HCT116 (cell line): ENCODE data around the gene COL4A1. TPM values are rescaled to one million over a fixed set of nuclear protein-coding genes. Genes with fewer than 3 reads are reported as not detected.

Experiments used
- ATAC-seq: fragments of 200-7000 bp; cut with Tn5 transposase; 2 replicates; pipeline ENCODE4 v1.9.1; 2020; ENCODE audit warnings: mild to moderate bottlenecking, moderate library complexity
- BruUV-seq: library from RNA; stranded (reverse); fragments of 400-500 nt; replicated peaks from 2 replicates; lab custom pipeline; 2021; lab: Mats Ljungman, UMichigan
- CTCF ChIA-PET: fragments of 300-600 bp; sonication (Branson Sonifier 250); formaldehyde crosslinking; loops from one replicate; lab custom pipeline; 2021; ENCODE audit warnings: antibody characterized with exemption; lab: Charles Lee
- POLR2A ChIA-PET: fragments of 300-600, 350-600 bp; sonication (Branson Sonifier 250); formaldehyde crosslinking; loops from one replicate; lab custom pipeline; 2021; ENCODE audit warnings: antibody characterized with exemption; lab: Charles Lee
- RAD21 ChIA-PET, 2 experiments: fragments of 300-600 bp; sonication (Branson Sonifier 250); formaldehyde crosslinking; loops; one replicate each; lab custom pipeline; 2023; ENCODE audit warnings: low total read pairs in 2 of 2; ENCODE audit not compliant: uncharacterized antibody in 2 of 2, unreplicated experiment in 2 of 2, low non-redundant PET in 1 of 2; lab: Charles Lee
- DNase-seq: peaks from one replicate; pipeline ENCODE4 v3.0.0-alpha.2; 2010; ENCODE audit warnings: low read depth, low spot score
- H2AFZ ChIP-seq: fragments of 200-600 bp; shearing (Covaris generic), sonication (generic); 2 replicates; pipeline ENCODE4 v1.6.1; 2017; ENCODE audit warnings: low read depth, mixed run types, mixed read lengths, antibody characterized with exemption, low read length; ENCODE audit not compliant: poor library complexity, severe bottlenecking
- H3K27ac ChIP-seq: 2 replicates; pipeline ENCODE4 v1.5.1; 2012; ENCODE audit warnings: low read depth, low read length
- H3K27me3 ChIP-seq: fragments of 200-600 bp; sonication (generic); 2 replicates; pipeline ENCODE4 v1.6.1; 2016; ENCODE audit warnings: mixed run types, low read length, mixed read lengths; ENCODE audit not compliant: insufficient read depth
- H3K36me3 ChIP-seq, 2 experiments: fragments of 200-500 bp in 1 of 2; fragments of 200-600 bp in 1 of 2; sonication (Bioruptor generic) in 1 of 2; sonication (generic) in 1 of 2; 2 replicates each; pipeline versions ENCODE4 v1.5.1 to v1.6.1; 2014 to 2016; ENCODE audit warnings: low read length in 2 of 2, inconsistent platforms in 1 of 2, mixed read lengths in 1 of 2, mixed run types in 1 of 2; ENCODE audit not compliant: insufficient read depth in 2 of 2, control insufficient read depth in 1 of 2
- H3K4me1 ChIP-seq, 2 experiments: fragments of 200-600 bp in 1 of 2; sonication (generic) in 1 of 2; 2 replicates each; pipeline versions ENCODE4 v1.5.1 to v1.6.1; 2012 to 2017; ENCODE audit warnings: low read length in 2 of 2, inconsistent platforms in 1 of 2, mild to moderate bottlenecking in 1 of 2, mixed read lengths in 1 of 2, mixed run types in 1 of 2, moderate library complexity in 1 of 2; ENCODE audit not compliant: insufficient read depth in 2 of 2, control insufficient read depth in 1 of 2
- H3K4me2 ChIP-seq: fragments of 200-600 bp; sonication (generic); 2 replicates; pipeline ENCODE4 v1.6.1; 2017; ENCODE audit warnings: mixed run types, low read length, mixed read lengths
- H3K4me3 ChIP-seq, 2 experiments: fragments of 200-600 bp in 1 of 2; sonication (generic) in 1 of 2; replicated peaks in 1 of 2; 2 replicates each; pipeline ENCODE4 v1.5.1; 2011 to 2016; ENCODE audit warnings: low read length in 2 of 2, control low read depth in 1 of 2, low read depth in 1 of 2, mild to moderate bottlenecking in 1 of 2, mixed read lengths in 1 of 2, mixed run types in 1 of 2
- H3K79me2 ChIP-seq: fragments of 200-600 bp; sonication (generic); 2 replicates; pipeline ENCODE4 v1.6.1; 2017; ENCODE audit warnings: mild to moderate bottlenecking, mixed run types, low read length, moderate library complexity, mixed read lengths; ENCODE audit not compliant: insufficient read depth
- H3K9ac ChIP-seq: fragments of 200-600 bp; sonication (generic); 2 replicates; pipeline ENCODE4 v1.6.1; 2016; ENCODE audit warnings: low read length, mixed read lengths
- H3K9me2 ChIP-seq: fragments of 200-600 bp; sonication (generic), shearing (Covaris generic); 2 replicates; pipeline ENCODE4 v1.6.1; 2017; ENCODE audit warnings: mixed run types, mild to moderate bottlenecking, moderate library complexity; ENCODE audit not compliant: insufficient read depth
- H3K9me3 ChIP-seq, 2 experiments: fragments of 200-500 bp in 1 of 2; fragments of 200-600 bp in 1 of 2; sonication (Bioruptor generic) in 1 of 2; sonication (generic) in 1 of 2; 2 replicates each; pipeline ENCODE4 v1.6.1; 2014 to 2017; ENCODE audit warnings: low read length in 2 of 2, mixed read lengths in 2 of 2, inconsistent platforms in 1 of 2, low read depth in 1 of 2, mild to moderate bottlenecking in 1 of 2, mixed run types in 1 of 2, moderate library complexity in 1 of 2; ENCODE audit not compliant: control insufficient read depth in 1 of 2, insufficient read depth in 1 of 2
- H4K20me1 ChIP-seq: fragments of 200-600 bp; sonication (generic), shearing (Covaris generic); 2 replicates; pipeline ENCODE4 v1.6.1; 2017; ENCODE audit warnings: mixed run types, mild to moderate bottlenecking, moderate library complexity; ENCODE audit not compliant: insufficient read depth
- EGR1 ChIP-seq: IDR thresholded peaks from 2 replicates; pipeline ENCODE4 v1.6.1; 2012; ENCODE audit warnings: low read depth
- FOSL1 ChIP-seq: IDR thresholded peaks from 2 replicates; pipeline ENCODE4 v1.6.1; 2012; ENCODE audit warnings: low read depth
- MAX ChIP-seq: IDR thresholded peaks from 2 replicates; pipeline ENCODE4 v1.6.1; 2012
- REST ChIP-seq: IDR thresholded peaks from 2 replicates; pipeline ENCODE4 v1.6.1; 2012; ENCODE audit warnings: low read depth
- SIN3A ChIP-seq: IDR thresholded peaks from 2 replicates; pipeline ENCODE4 v1.6.1; 2012; ENCODE audit warnings: low read depth
- SP1 ChIP-seq: IDR thresholded peaks from 2 replicates; pipeline ENCODE4 v1.6.1; 2012; ENCODE audit warnings: low read depth
- SRF ChIP-seq: IDR thresholded peaks from 2 replicates; pipeline ENCODE4 v1.6.1; 2012; ENCODE audit warnings: low read depth
- TCF7L2 ChIP-seq: IDR thresholded peaks from 2 replicates; pipeline ENCODE4 v1.7.0; 2011; ENCODE audit warnings: borderline replicate concordance, inconsistent platforms; ENCODE audit not compliant: insufficient read depth, insufficient read length; ENCODE audit errors: extremely low read depth
- intact Hi-C: fragments of 100-400 bp; cut with micrococcal nuclease; formaldehyde crosslinking; loops from 2 replicates; pipeline ENCODE4 v1.10.0; 2022
- total RNA-seq: library from RNA; stranded (reverse); gene quantifications from one replicate; pipeline ENCODE4 v1.2.1, GENCODE V29; 2021; ENCODE audit not compliant: unreplicated experiment

Gene COL4A1
- total RNA-seq, 1 experiment from 2014 or later: 0.57 TPM

GRCh38 chr13:110259651-110260050, 47.3 kb downstream of the COL4A1 start:
- RAD21 ChIA-PET: no interaction called here
- no peaks in the 10 kb centered on the region for H3K36me3 ChIP-seq
- H3K4me1 ChIP-seq: peaks cover 0 to 7% of the 10 kb centered on the region in 2 experiments; a peak in 2 of 4 replicates
- intact Hi-C loops: no loop called here
- POLR2A ChIA-PET: no interaction called here
- no peak overlapping the region for H3K4me2 ChIP-seq
- no peaks in the 10 kb centered on the region for H3K79me2 ChIP-seq
- no peak overlapping the region for H3K9ac ChIP-seq
- H3K9me3 ChIP-seq: no peaks in the 10 kb centered on the region
- H4K20me1 ChIP-seq: no peaks in the 10 kb centered on the region
- no peaks in the 10 kb centered on the region for H3K9me2 ChIP-seq
- H3K4me3 ChIP-seq: no peak overlapping the region
- ATAC-seq: no peak
- no TSS peak for BruUV-seq
- H3K27ac ChIP-seq: no peak overlapping the region
- no peak for DNase-seq
- CTCF ChIA-PET: no interaction called here
- TF ChIP-seq TCF7L2 (no peak), SIN3A (no peak)
- no peak overlapping the region for H2AFZ ChIP-seq
- H3K27me3 ChIP-seq: no peaks in the 10 kb centered on the region; the same call in 1 of the 2 replicates

GRCh38 chr13:110258876-110259631, 47.9 kb downstream of the COL4A1 start:
- H3K27ac ChIP-seq: no peak overlapping the region
- H2AFZ ChIP-seq: no peak overlapping the region
- H3K27me3 ChIP-seq: no peaks in the 10 kb centered on the region; the same call in 1 of the 2 replicates
- no peak for ATAC-seq
- ChIA-PET POLR2A (no interaction called here), RAD21 (no interaction called here), CTCF (no interaction called here)
- no peak overlapping the region for H3K4me3 ChIP-seq
- H3K4me1 ChIP-seq: peaks cover 0 to 7% of the 10 kb centered on the region in 2 experiments; a peak in 2 of 4 replicates
- H3K36me3 ChIP-seq: no peaks in the 10 kb centered on the region
- H3K4me2 ChIP-seq: no peak overlapping the region
- no peaks in the 10 kb centered on the region for H4K20me1 ChIP-seq
- H3K9me3 ChIP-seq: no peaks in the 10 kb centered on the region
- TF ChIP-seq SP1 (no peak), TCF7L2 (no peak), MAX (no peak), EGR1 (no peak), SIN3A (no peak), REST (no peak), FOSL1 (no peak), SRF (no peak)
- no TSS peak for BruUV-seq
- H3K79me2 ChIP-seq: no peaks in the 10 kb centered on the region
- intact Hi-C loops: no loop called here
- H3K9me2 ChIP-seq: no peaks in the 10 kb centered on the region
- H3K9ac ChIP-seq: no peak overlapping the region
- DNase-seq: no peak
